ENCODE measurements around the gene E4F1. TPM values are rescaled to one million over a fixed set of nuclear protein-coding genes. Genes with fewer than 3 reads are reported as not detected.

E4F1 gene
- 28.2 and 34.0 TPM in 2 replicates for total RNA-seq

GRCh38 chr16:2223221-2223941 lies at the start of gene E4F1:
E4F1 (plus strand) TSS chr16:2223591; CDS start chr16:2223614, 23 bp downstream.

GRCh38 chr16:2196162-2196980 lies 27.0 kb upstream of the E4F1 start, which contains the start of gene CASKIN1:
CASKIN1 (minus strand) TSS chr16:2196605; CDS start chr16:2196432, 173 bp downstream.

GRCh38 chr16:2205104-2205966 lies 18.1 kb upstream of the E4F1 start, which contains the start of gene MLST8:
MLST8 (plus strand) TSS chr16:2205454; CDS start chr16:2206086, 632 bp downstream.

GRCh38 chr16:2210386-2211365 lies 12.7 kb upstream of the E4F1 start, which contains the start of gene BRICD5:
BRICD5 (minus strand) TSS chr16:2210863; CDS start chr16:2210833, 30 bp downstream.

GRCh38 chr16:2214719-2214968 lies 8.7 kb upstream of the E4F1 start, which contains the start of gene PGP:
PGP (minus strand) TSS chr16:2214840; CDS start chr16:2214777, 63 bp downstream.

GRCh38 chr16:2236337-2237101 lies 13.1 kb downstream of the E4F1 start, which contains the start of gene DNASE1L2:
DNASE1L2 (plus strand) TSS chr16:2236444; CDS start chr16:2236817, 373 bp downstream.

GRCh38 chr16:2251296-2252111 lies 28.1 kb downstream of the E4F1 start, which contains the start of gene ECI1:
ECI1 (minus strand) TSS chr16:2251587; CDS start chr16:2251566, 21 bp downstream.

GRCh38 chr16:2267913-2268666 lies 44.7 kb downstream of the E4F1 start, which contains the start of gene RNPS1:
RNPS1 (minus strand) TSS chr16:2268126; CDS start chr16:2264643, 3,483 bp downstream.

Other genes starting within 250 kb of the E4F1 start
- 0.25 TPM in 1 of 2 replicates, not detected in the other for gene NOXO1, start 242.1 kb upstream of the E4F1 start, total RNA-seq
- gene GFER, start 239.4 kb upstream of the E4F1 start, total RNA-seq: 31.9 and 34.9 TPM in 2 replicates
- 4.6 and 10.0 TPM in 2 replicates for gene SYNGR3, start 233.6 kb upstream of the E4F1 start, total RNA-seq
- gene ZNF598, start 213.8 kb upstream of the E4F1 start, total RNA-seq: 42.7 and 46.6 TPM in 2 replicates
- 4.4 and 5.7 TPM in 2 replicates for gene NPW, start 203.8 kb upstream of the E4F1 start, total RNA-seq
- gene NHERF2, start 196.7 kb upstream of the E4F1 start, total RNA-seq: 60.3 and 91.9 TPM in 2 replicates
- 45.1 and 63.7 TPM in 2 replicates for gene NTHL1, start 175.8 kb upstream of the E4F1 start, total RNA-seq
- 53.8 and 113 TPM in 2 replicates for gene TSC2, start 175.6 kb upstream of the E4F1 start, total RNA-seq
- 113 and 120 TPM in 2 replicates for gene PKD1, start 87.7 kb upstream of the E4F1 start, total RNA-seq
- 0.65 and 5.7 TPM in 2 replicates for gene RAB26, start 75.0 kb upstream of the E4F1 start, total RNA-seq
- 84.1 and 96.6 TPM in 2 replicates for gene TRAF7, start 67.8 kb upstream of the E4F1 start, total RNA-seq
- 0.16 and 0.38 TPM in 2 replicates for gene CASKIN1, start 27.0 kb upstream of the E4F1 start, total RNA-seq
- 129 and 184 TPM in 2 replicates for gene MLST8, start 18.1 kb upstream of the E4F1 start, total RNA-seq
- gene BRICD5, start 12.7 kb upstream of the E4F1 start, total RNA-seq: 2.1 and 3.8 TPM in 2 replicates
- 13.7 and 41.7 TPM in 2 replicates for gene PGP, start 8.8 kb upstream of the E4F1 start, total RNA-seq
- 0.51 TPM in 1 of 2 replicates, not detected in the other for gene DNASE1L2, start 12.9 kb downstream of the E4F1 start, total RNA-seq
- gene ECI1, start 28.0 kb downstream of the E4F1 start, total RNA-seq: 53.1 and 107 TPM in 2 replicates
- gene RNPS1, start 44.5 kb downstream of the E4F1 start, total RNA-seq: 152 and 250 TPM in 2 replicates
- 7.8 and 33.0 TPM in 2 replicates for gene ABCA3, start 117.1 kb downstream of the E4F1 start, total RNA-seq
- 6.6 and 63.1 TPM in 2 replicates for gene CCNF, start 205.9 kb downstream of the E4F1 start, total RNA-seq
- gene TEDC2, start 236.5 kb downstream of the E4F1 start, total RNA-seq: 5.3 and 39.9 TPM in 2 replicates
- gene NTN3, start 247.7 kb downstream of the E4F1 start, total RNA-seq: 0.16 and 3.4 TPM in 2 replicates